H1 (cell line): ENCODE data around the gene HIPK2. TPM values are rescaled to one million over a fixed set of nuclear protein-coding genes. Genes with fewer than 3 reads are reported as not detected.

Experiments
- polyA plus RNA-seq, 7 experiments: library from polyadenylated mRNA; depleted of rRNA in 3 of 7; stranded (reverse) in 5 of 7; unstranded in 2 of 7; fragments of >200 nt in 5 of 7; fragments of 200-250 nt in 2 of 7; gene quantifications; 1 replicate in 5 of 7; 2 replicates in 1 of 7; 4 replicates in 1 of 7; pipeline versions ENCODE4 v1.2.1 to v1.2.3, GENCODE V29; 2011 to 2013; ENCODE audit warnings: missing spikeins in 2 of 7, mixed read lengths in 2 of 7
- total RNA-seq: library from RNA; stranded (reverse); fragmentation: NEBNext Ultra II Directional; extraction: Animal tissue kit (Norgen Biotek cat#: 25700); gene quantifications from 2 replicates; pipeline ENCODE4 v1.2.1, GENCODE V29; 2021

HIPK2 gene
- total and polyA plus RNA-seq, 2 of the 8 experiments (the other 6 are each of a cell fraction or from before 2014, with no cell fraction given): 8.3 to 24.3 TPM

Other genes with a start within 250 kb of the HIPK2 start
- gene TBXAS1, start 51.3 kb upstream of the HIPK2 start, total RNA-seq: 1.1 and 2.1 TPM in 2 replicates
- 0.75 and 0.86 TPM in 2 replicates for gene TBXAS1, start 51.3 kb upstream of the HIPK2 start, polyA plus RNA-seq (2011; rRNA removed)